Calu3 (cell line): ENCODE measurements around the gene OSBPL8. TPM values are rescaled to one million over a fixed set of nuclear protein-coding genes. Genes with fewer than 3 reads are reported as not detected.

Source experiments
- BruUV-seq: library from RNA; stranded (reverse); fragments of 400-500 nt; replicated peaks from 2 replicates; lab custom pipeline; 2021; lab: Mats Ljungman, UMichigan
- CTCF ChIA-PET: fragments of 300-600 bp; sonication (Branson Sonifier 250); formaldehyde crosslinking; loops from one replicate; lab custom pipeline; 2022; ENCODE audit warnings: antibody characterized with exemption; lab: Charles Lee
- DNase-seq: peaks from one replicate; pipeline ENCODE4 v3.0.0; 2022
- H3K27ac Mint-ChIP-seq: one replicate; pipeline ENCODE4 v1.8.0; 2022; ENCODE audit warnings: mixed read lengths; ENCODE audit not compliant: unreplicated experiment
- H3K27me3 Mint-ChIP-seq: one replicate; pipeline ENCODE4 v1.8.0; 2022; ENCODE audit warnings: mixed read lengths; ENCODE audit not compliant: unreplicated experiment
- H3K36me3 Mint-ChIP-seq: one replicate; pipeline ENCODE4 v1.8.0; 2022; ENCODE audit warnings: mild to moderate bottlenecking, moderate library complexity, mixed read lengths; ENCODE audit not compliant: insufficient read depth, unreplicated experiment
- H3K4me1 Mint-ChIP-seq: one replicate; pipeline ENCODE4 v1.8.0; 2022; ENCODE audit warnings: mild to moderate bottlenecking, low read depth, mixed read lengths; ENCODE audit not compliant: unreplicated experiment
- H3K4me3 Mint-ChIP-seq: one replicate; pipeline ENCODE4 v1.8.0; 2022; ENCODE audit warnings: mild to moderate bottlenecking, low read depth, moderate library complexity, mixed read lengths; ENCODE audit not compliant: unreplicated experiment
- H3K9me3 Mint-ChIP-seq: one replicate; pipeline ENCODE4 v1.8.0; 2022; ENCODE audit warnings: low read depth, mixed read lengths; ENCODE audit not compliant: unreplicated experiment
- CTCF ChIP-seq: fragments of 200-600 bp; IDR thresholded peaks from one replicate; pipeline ENCODE4 v1.8.0; 2022; ENCODE audit warnings: antibody characterized with exemption; ENCODE audit not compliant: unreplicated experiment
- intact Hi-C: fragments of 100-400 bp; cut with micrococcal nuclease; formaldehyde crosslinking; loops from one replicate; pipeline ENCODE4 v1.10.0; 2022; ENCODE audit not compliant: unreplicated experiment
- total RNA-seq: library from RNA; stranded (reverse); gene quantifications from 2 replicates; pipeline ENCODE4 v1.2.3, GENCODE V29; 2022

Gene OSBPL8
- total RNA-seq, 1 experiment from 2014 or later = 64.9 TPM

GRCh38 chr12:76583301-76583700, 23.7 kb upstream of the OSBPL8 start:
- no peak for TF ChIP-seq CTCF
- CTCF ChIA-PET = no interaction called here
- no peaks in the 10 kb centered on the region for H3K9me3 Mint-ChIP-seq
- intact Hi-C loops = no loop called here
- H3K4me3 Mint-ChIP-seq = no peak overlapping the region
- BruUV-seq = no TSS peak
- DNase-seq = no peak
- H3K27me3 Mint-ChIP-seq = no peaks in the 10 kb centered on the region
- H3K4me1 Mint-ChIP-seq = peaks cover 8% of the 10 kb centered on the region
- no peaks in the 10 kb centered on the region for H3K36me3 Mint-ChIP-seq
- no peak overlapping the region for H3K27ac Mint-ChIP-seq

GRCh38 chr12:76573840-76574373, 14.3 kb upstream of the OSBPL8 start:
- intact Hi-C loops = no loop called here
- CTCF ChIA-PET = no interaction called here
- peaks cover 4% of the 10 kb centered on the region for H3K9me3 Mint-ChIP-seq
- no peak for DNase-seq
- no peak overlapping the region for H3K4me3 Mint-ChIP-seq
- no peak for TF ChIP-seq CTCF
- H3K4me1 Mint-ChIP-seq = no peaks in the 10 kb centered on the region
- no peaks in the 10 kb centered on the region for H3K36me3 Mint-ChIP-seq
- H3K27ac Mint-ChIP-seq = no peak overlapping the region
- BruUV-seq = no TSS peak
- H3K27me3 Mint-ChIP-seq = no peaks in the 10 kb centered on the region

- CTCF ChIA-PET = no interaction called here
- intact Hi-C loops = no loop called here
- H3K36me3 Mint-ChIP-seq = no peaks in the 10 kb centered on the region
These were observed 11.7 kb upstream of the OSBPL8 start for GRCh38 chr12:76571256-76571655.

GRCh38 chr12:76569685-76570604, 10.4 kb upstream of the OSBPL8 start:
- no peak for TF ChIP-seq CTCF
- intact Hi-C loops = no loop called here
- no peaks in the 10 kb centered on the region for H3K27me3 Mint-ChIP-seq
- DNase-seq = no peak
- H3K9me3 Mint-ChIP-seq = peaks cover 4% of the 10 kb centered on the region
- no TSS peak for BruUV-seq
- H3K36me3 Mint-ChIP-seq = no peaks in the 10 kb centered on the region
- CTCF ChIA-PET = interaction anchor here (0.5 kb wide), 1 partner anchor 29 kb away, joined by 3 read pairs; no protein-coding TSS in a partner anchor
- H3K4me1 Mint-ChIP-seq = no peaks in the 10 kb centered on the region
- H3K4me3 Mint-ChIP-seq = no peak overlapping the region
- H3K27ac Mint-ChIP-seq = no peak overlapping the region

More at GRCh38 chr12:76571256-76571655, 11.7 kb upstream of the OSBPL8 start:
- no TSS peak for BruUV-seq
- TF ChIP-seq CTCF = no peak
- Mint-ChIP-seq H3K27me3 (no peaks in the 10 kb centered on the region), H3K9me3 (peaks cover 4% of the 10 kb centered on the region), H3K27ac (no peak overlapping the region), H3K4me3 (no peak overlapping the region), H3K4me1 (no peaks in the 10 kb centered on the region)
- no peak for DNase-seq
